Calu3 (cell line): ENCODE data around the gene EHD3. TPM values are rescaled to one million over a fixed set of nuclear protein-coding genes. Genes with fewer than 3 reads are reported as not detected.

Source experiments
- BruUV-seq: library from RNA; stranded (reverse); fragments of 400-500 nt; replicated peaks from 2 replicates; lab custom pipeline; 2021; lab: Mats Ljungman, UMichigan
- CTCF ChIA-PET: fragments of 300-600 bp; sonication (Branson Sonifier 250); formaldehyde crosslinking; loops from one replicate; lab custom pipeline; 2022; ENCODE audit warnings: antibody characterized with exemption; lab: Charles Lee
- DNase-seq: peaks from one replicate; pipeline ENCODE4 v3.0.0; 2022
- H3K27ac Mint-ChIP-seq: one replicate; pipeline ENCODE4 v1.8.0; 2022; ENCODE audit warnings: mixed read lengths; ENCODE audit not compliant: unreplicated experiment
- H3K27me3 Mint-ChIP-seq: one replicate; pipeline ENCODE4 v1.8.0; 2022; ENCODE audit warnings: mixed read lengths; ENCODE audit not compliant: unreplicated experiment
- H3K36me3 Mint-ChIP-seq: one replicate; pipeline ENCODE4 v1.8.0; 2022; ENCODE audit warnings: mild to moderate bottlenecking, moderate library complexity, mixed read lengths; ENCODE audit not compliant: insufficient read depth, unreplicated experiment
- H3K4me1 Mint-ChIP-seq: one replicate; pipeline ENCODE4 v1.8.0; 2022; ENCODE audit warnings: mild to moderate bottlenecking, low read depth, mixed read lengths; ENCODE audit not compliant: unreplicated experiment
- H3K4me3 Mint-ChIP-seq: one replicate; pipeline ENCODE4 v1.8.0; 2022; ENCODE audit warnings: mild to moderate bottlenecking, low read depth, moderate library complexity, mixed read lengths; ENCODE audit not compliant: unreplicated experiment
- H3K9me3 Mint-ChIP-seq: one replicate; pipeline ENCODE4 v1.8.0; 2022; ENCODE audit warnings: low read depth, mixed read lengths; ENCODE audit not compliant: unreplicated experiment
- intact Hi-C: fragments of 100-400 bp; cut with micrococcal nuclease; formaldehyde crosslinking; loops from one replicate; pipeline ENCODE4 v1.10.0; 2022; ENCODE audit not compliant: unreplicated experiment
- total RNA-seq: library from RNA; stranded (reverse); gene quantifications from 2 replicates; pipeline ENCODE4 v1.2.3, GENCODE V29; 2022
- TF ChIP-seq, protein P1 (sequence below): fragments of 200-600 bp; IDR thresholded peaks from one replicate; pipeline ENCODE4 v1.8.0; 2022; ENCODE audit warnings: antibody characterized with exemption; ENCODE audit not compliant: unreplicated experiment

The EHD3 gene
- total RNA-seq, 1 experiment from 2014 or later, result 1.7 TPM

DNA sequence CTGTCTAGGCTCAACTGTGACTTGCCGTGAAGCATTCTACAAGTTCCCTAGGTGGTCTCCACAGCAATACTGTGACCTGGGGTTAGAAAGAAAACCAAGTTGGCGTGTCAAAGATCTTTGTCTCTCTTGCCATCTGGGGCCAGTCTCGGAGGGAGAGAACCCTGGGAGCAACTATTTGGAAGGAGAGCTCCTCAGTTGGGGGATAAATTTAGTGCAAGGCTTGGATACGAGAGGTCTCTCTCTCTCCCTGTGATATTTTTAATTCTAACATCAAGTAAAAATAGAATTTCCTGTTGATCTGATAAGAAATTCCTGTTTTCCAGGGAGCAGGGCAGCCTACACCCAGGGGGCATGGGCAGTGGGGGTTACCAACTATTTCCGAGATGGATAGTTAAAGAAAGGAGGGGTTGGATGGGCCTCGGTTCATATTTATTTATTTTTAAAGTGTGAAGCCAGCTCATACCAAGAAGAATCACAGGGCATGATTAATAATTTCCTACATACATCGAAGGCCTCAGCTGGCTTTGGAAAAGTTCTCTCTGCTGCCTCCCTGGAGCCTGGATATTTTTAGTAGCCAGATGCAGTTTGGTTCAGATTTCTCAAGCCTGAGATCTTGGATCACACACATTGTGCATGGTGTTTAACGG lies 62.8 kb downstream of the EHD3 start:
- Mint-ChIP-seq H3K9me3 (no peaks in the 10 kb centered on the region), H3K4me3 (no peak overlapping the region)

DNA sequence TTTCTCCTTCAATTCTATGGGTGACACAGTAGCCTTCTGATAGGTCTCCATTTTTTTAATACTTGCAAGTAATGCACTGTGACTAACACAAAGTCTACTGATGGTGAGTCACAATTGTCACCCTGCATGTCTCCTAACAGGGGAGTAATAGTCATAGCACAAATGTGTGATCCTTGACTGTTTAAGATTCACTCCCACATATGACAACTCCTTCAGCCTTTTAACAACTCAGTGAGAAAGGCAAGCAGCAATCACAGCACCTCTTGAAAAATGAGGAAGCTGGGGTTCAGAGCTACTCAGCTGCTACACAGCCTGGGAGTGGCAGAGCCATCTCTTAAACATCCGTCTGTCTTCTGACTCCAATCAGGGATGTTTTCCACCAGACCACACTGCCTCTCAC lies 63.8 kb downstream of the EHD3 start:
- intact Hi-C loops, result no loop called here
- Mint-ChIP-seq H3K4me1 (no peaks in the 10 kb centered on the region), H3K4me3 (no peak overlapping the region), H3K9me3 (no peaks in the 10 kb centered on the region), H3K27ac (no peak overlapping the region), H3K27me3 (peaks cover 15% of the 10 kb centered on the region), H3K36me3 (no peaks in the 10 kb centered on the region)
- DNase-seq, result no peak
- no TSS peak for BruUV-seq
- CTCF ChIA-PET, result no interaction called here
- TF ChIP-seq, protein P1, sequence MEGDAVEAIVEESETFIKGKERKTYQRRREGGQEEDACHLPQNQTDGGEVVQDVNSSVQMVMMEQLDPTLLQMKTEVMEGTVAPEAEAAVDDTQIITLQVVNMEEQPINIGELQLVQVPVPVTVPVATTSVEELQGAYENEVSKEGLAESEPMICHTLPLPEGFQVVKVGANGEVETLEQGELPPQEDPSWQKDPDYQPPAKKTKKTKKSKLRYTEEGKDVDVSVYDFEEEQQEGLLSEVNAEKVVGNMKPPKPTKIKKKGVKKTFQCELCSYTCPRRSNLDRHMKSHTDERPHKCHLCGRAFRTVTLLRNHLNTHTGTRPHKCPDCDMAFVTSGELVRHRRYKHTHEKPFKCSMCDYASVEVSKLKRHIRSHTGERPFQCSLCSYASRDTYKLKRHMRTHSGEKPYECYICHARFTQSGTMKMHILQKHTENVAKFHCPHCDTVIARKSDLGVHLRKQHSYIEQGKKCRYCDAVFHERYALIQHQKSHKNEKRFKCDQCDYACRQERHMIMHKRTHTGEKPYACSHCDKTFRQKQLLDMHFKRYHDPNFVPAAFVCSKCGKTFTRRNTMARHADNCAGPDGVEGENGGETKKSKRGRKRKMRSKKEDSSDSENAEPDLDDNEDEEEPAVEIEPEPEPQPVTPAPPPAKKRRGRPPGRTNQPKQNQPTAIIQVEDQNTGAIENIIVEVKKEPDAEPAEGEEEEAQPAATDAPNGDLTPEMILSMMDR, result no peak

More for the DNA sequence above, 62.8 kb downstream of the EHD3 start:
- BruUV-seq, result no TSS peak
- DNase-seq, result no peak
- Mint-ChIP-seq H3K27me3 (peaks cover 15% of the 10 kb centered on the region), H3K36me3 (no peaks in the 10 kb centered on the region), H3K4me1 (no peaks in the 10 kb centered on the region), H3K27ac (no peak overlapping the region)
- TF ChIP-seq, protein P1, result no peak
- intact Hi-C loops, result no loop called here
- CTCF ChIA-PET, result interaction anchor here (0.6 to 1.6 kb wide), 2 partner anchors 13 to 531 kb away, joined by 4 read pairs; no protein-coding TSS in a partner anchor

DNA sequence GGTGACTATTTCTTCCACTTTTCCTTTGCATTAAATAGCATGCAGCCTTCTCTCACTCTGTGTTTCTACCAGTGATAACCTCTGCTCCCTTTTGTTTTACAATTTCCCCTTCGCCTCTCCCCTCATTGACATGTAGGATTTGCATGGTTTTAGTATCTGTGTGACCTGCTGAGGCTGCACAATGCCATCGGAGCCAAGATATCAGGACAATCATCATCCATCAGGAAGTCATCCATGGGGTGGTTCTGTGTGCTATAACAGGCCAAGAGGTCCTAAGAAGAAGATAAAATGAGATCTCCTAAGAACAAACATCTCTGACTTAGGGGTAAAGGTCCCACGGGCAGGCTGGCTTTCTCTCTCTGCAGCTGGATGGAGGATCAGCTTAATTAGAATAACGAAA lies 65.6 kb downstream of the EHD3 start:
- no peak for DNase-seq
- Mint-ChIP-seq H3K4me1 (no peaks in the 10 kb centered on the region), H3K27me3 (peaks cover 15% of the 10 kb centered on the region), H3K4me3 (no peak overlapping the region), H3K27ac (no peak overlapping the region), H3K36me3 (no peaks in the 10 kb centered on the region), H3K9me3 (no peaks in the 10 kb centered on the region)
- TF ChIP-seq, protein P1, result no peak
- CTCF ChIA-PET, result no interaction called here
- intact Hi-C loops, result no loop called here
- no TSS peak for BruUV-seq

DNA sequence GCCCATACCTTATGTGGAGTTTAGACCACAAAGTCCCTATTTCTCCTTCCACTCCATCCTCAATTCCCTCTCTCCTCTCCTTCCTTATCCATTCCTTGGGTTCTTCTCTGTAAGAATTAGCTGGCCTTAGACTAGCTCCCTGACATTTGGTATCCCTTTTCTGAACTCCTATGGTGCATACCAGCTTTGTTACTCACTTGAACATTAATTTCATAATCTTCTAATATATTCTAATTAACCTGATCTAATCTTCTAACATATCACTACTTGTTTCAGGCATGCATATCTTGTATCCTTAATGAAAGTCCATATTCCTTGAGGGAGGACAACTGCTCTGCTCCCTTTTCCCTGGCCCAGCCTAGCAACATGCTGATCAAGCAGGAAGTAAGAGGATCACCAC lies 66.4 kb downstream of the EHD3 start:
- H3K27ac Mint-ChIP-seq, result no peak overlapping the region
- no peak overlapping the region for H3K4me3 Mint-ChIP-seq
- H3K36me3 Mint-ChIP-seq, result no peaks in the 10 kb centered on the region
- H3K9me3 Mint-ChIP-seq, result no peaks in the 10 kb centered on the region
- BruUV-seq, result no TSS peak
- TF ChIP-seq, protein P1, result no peak
- intact Hi-C loops, result no loop called here
- DNase-seq, result no peak
- CTCF ChIA-PET, result no interaction called here
- peaks cover 15% of the 10 kb centered on the region for H3K27me3 Mint-ChIP-seq
- H3K4me1 Mint-ChIP-seq, result no peaks in the 10 kb centered on the region
